Measurements from ENCODE around the gene DPP4. TPM values are rescaled to one million over a fixed set of nuclear protein-coding genes. Genes with fewer than 3 reads are reported as not detected.

The DPP4 gene
- total RNA-seq, 2 experiments from 2014 or later: not detected

GRCh38 chr2:161961061-161961460 lies 113.0 kb downstream of the DPP4 start:
- intact Hi-C loops (cut with micrococcal nuclease; ENCODE audit: unreplicated experiment): no loop called here
- Histone ChIP-seq H3K4me2 (ENCODE audit: low read length) (no peak overlapping the region), H3K9me2 (ENCODE audit: insufficient read depth, low read length) (no peaks in the 10 kb centered on the region), H2AFZ (ENCODE audit: low read length) (no peak overlapping the region), H3K4me3 (ENCODE audit: low read depth, low read length, poor library complexity, severe bottlenecking) (no peak overlapping the region), H4K20me1 (ENCODE audit: insufficient read depth, low read length) (no peaks in the 10 kb centered on the region), H3K36me3 (ENCODE audit: insufficient read depth, low read length) (no peaks in the 10 kb centered on the region), H3K9me3 (ENCODE audit: low read length) (no peaks in the 10 kb centered on the region), H3K4me1 (ENCODE audit: insufficient read depth, low read length, poor library complexity, severe bottlenecking) (no peaks in the 10 kb centered on the region), H3K27ac (ENCODE audit: low read depth, low read length, poor library complexity, severe bottlenecking) (no peak overlapping the region), H3K79me2 (ENCODE audit: insufficient read depth, low read depth, low read length) (no peaks in the 10 kb centered on the region)
- ChIA-PET CTCF (ENCODE audit: unreplicated experiment) (no interaction called here), POLR2A (no interaction called here)
- BruUV-seq (replicated peaks): no TSS peak
- no peak for TF ChIP-seq EZH2phosphoT487 (IDR thresholded peaks at IDR 0.05; ENCODE audit: borderline replicate concordance, low read depth, low read length)
- no peak for TF ChIP-seq CTCF (conservative IDR thresholded peaks at IDR 0.05; ENCODE audit: low read length)
- DNase-seq (ENCODE audit: low spot score): no peak

- no peaks in the 10 kb centered on the region for H3K79me2 ChIP-seq (ENCODE audit: insufficient read depth, low read depth, low read length)
- no peak overlapping the region for H2AFZ ChIP-seq (ENCODE audit: low read length)
- ChIA-PET CTCF (ENCODE audit: unreplicated experiment) (no interaction called here), POLR2A (interaction anchor here (1.4 kb wide), 1 partner anchor 9 kb away, joined by 3 read pairs; no protein-coding TSS in a partner anchor)
- no TSS peak for BruUV-seq (replicated peaks)
- H3K9me2 ChIP-seq (ENCODE audit: insufficient read depth, low read length): no peaks in the 10 kb centered on the region
- H3K9me3 ChIP-seq (ENCODE audit: low read length): no peaks in the 10 kb centered on the region
- no peak overlapping the region for H3K4me2 ChIP-seq (ENCODE audit: low read length)
- intact Hi-C loops (cut with micrococcal nuclease; ENCODE audit: unreplicated experiment): no loop called here
- H3K4me3 ChIP-seq (ENCODE audit: low read depth, low read length, poor library complexity, severe bottlenecking): no peak overlapping the region
- TF ChIP-seq EZH2phosphoT487 (IDR thresholded peaks at IDR 0.05; ENCODE audit: borderline replicate concordance, low read depth, low read length) (no peak), CTCF (conservative IDR thresholded peaks at IDR 0.05; ENCODE audit: low read length) (no peak)
- DNase-seq (ENCODE audit: low spot score): no peak
- no peaks in the 10 kb centered on the region for H4K20me1 ChIP-seq (ENCODE audit: insufficient read depth, low read length)
- no peaks in the 10 kb centered on the region for H3K4me1 ChIP-seq (ENCODE audit: insufficient read depth, low read length, poor library complexity, severe bottlenecking)
- no peak overlapping the region for H3K27ac ChIP-seq (ENCODE audit: low read depth, low read length, poor library complexity, severe bottlenecking)
- H3K36me3 ChIP-seq (ENCODE audit: insufficient read depth, low read length): no peaks in the 10 kb centered on the region
Observed at GRCh38 chr2:161956738-161957137, 117.3 kb downstream of the DPP4 start.

DNA sequence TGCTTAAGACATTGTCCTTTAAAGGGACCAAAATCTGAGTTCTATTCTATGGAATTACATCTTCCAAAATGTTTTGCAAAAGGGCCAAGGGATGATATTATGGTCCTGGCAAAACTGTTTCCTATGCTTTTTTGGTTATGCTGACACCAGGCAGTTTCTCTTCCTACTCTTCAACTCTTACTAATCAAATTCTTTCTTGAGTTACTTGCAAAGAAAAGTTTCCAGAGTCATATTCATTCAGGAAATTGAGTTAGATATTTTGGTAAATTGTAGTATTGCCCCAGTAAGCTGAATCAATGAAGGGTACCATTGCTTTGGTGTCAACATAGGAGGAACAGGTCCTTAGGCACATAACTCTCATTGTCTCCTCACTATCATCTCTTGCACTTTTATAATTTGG lies 118.8 kb downstream of the DPP4 start:
- no TSS peak for BruUV-seq (replicated peaks)
- Histone ChIP-seq H3K4me1 (ENCODE audit: insufficient read depth, low read length, poor library complexity, severe bottlenecking) (no peaks in the 10 kb centered on the region), H2AFZ (ENCODE audit: low read length) (no peak overlapping the region), H3K4me2 (ENCODE audit: low read length) (no peak overlapping the region), H3K79me2 (ENCODE audit: insufficient read depth, low read depth, low read length) (no peaks in the 10 kb centered on the region), H3K9me2 (ENCODE audit: insufficient read depth, low read length) (no peaks in the 10 kb centered on the region), H3K27ac (ENCODE audit: low read depth, low read length, poor library complexity, severe bottlenecking) (no peak overlapping the region), H3K4me3 (ENCODE audit: low read depth, low read length, poor library complexity, severe bottlenecking) (no peak overlapping the region), H3K36me3 (ENCODE audit: insufficient read depth, low read length) (no peaks in the 10 kb centered on the region), H3K9me3 (ENCODE audit: low read length) (no peaks in the 10 kb centered on the region), H4K20me1 (ENCODE audit: insufficient read depth, low read length) (no peaks in the 10 kb centered on the region)
- intact Hi-C loops (cut with micrococcal nuclease; ENCODE audit: unreplicated experiment): no loop called here
- no peak for TF ChIP-seq EZH2phosphoT487 (IDR thresholded peaks at IDR 0.05; ENCODE audit: borderline replicate concordance, low read depth, low read length)
- ChIA-PET CTCF (ENCODE audit: unreplicated experiment) (no interaction called here), POLR2A (no interaction called here)
- DNase-seq (ENCODE audit: low spot score): no peak

All from OCI-LY7 (cell line).